Testis (tissue), 2 donors: Measurements from ENCODE around the gene ANXA1.
"Not testable (repeated sequence)": the region's sequence is repeated elsewhere in the genome, so short reads cannot be mapped to it uniquely, and the experiment has no call there.

ENCODE experiments used
- POLR2A ChIP-seq: fragments of 450-650 bp; IDR thresholded peaks from one replicate; pipeline ENCODE4 v1.6.1; 2017; ENCODE audit warnings: antibody characterized with exemption, mild to moderate bottlenecking, moderate library complexity
- TF ChIP-seq, protein P1 (sequence below), 3 experiments: fragments of 450-650 bp in 2 of 3; fragments of 200-600 bp in 1 of 3; sonication (generic) in 1 of 3; IDR thresholded peaks; one replicate each; pipeline ENCODE4 v1.5.1; 2016 to 2019; ENCODE audit warnings: antibody characterized with exemption in 3 of 3, mild to moderate bottlenecking in 2 of 3, moderate library complexity in 1 of 3

GRCh38 chr9:73191109-73191508, 39.4 kb downstream of the ANXA1 start:
- TF ChIP-seq, protein P1, sequence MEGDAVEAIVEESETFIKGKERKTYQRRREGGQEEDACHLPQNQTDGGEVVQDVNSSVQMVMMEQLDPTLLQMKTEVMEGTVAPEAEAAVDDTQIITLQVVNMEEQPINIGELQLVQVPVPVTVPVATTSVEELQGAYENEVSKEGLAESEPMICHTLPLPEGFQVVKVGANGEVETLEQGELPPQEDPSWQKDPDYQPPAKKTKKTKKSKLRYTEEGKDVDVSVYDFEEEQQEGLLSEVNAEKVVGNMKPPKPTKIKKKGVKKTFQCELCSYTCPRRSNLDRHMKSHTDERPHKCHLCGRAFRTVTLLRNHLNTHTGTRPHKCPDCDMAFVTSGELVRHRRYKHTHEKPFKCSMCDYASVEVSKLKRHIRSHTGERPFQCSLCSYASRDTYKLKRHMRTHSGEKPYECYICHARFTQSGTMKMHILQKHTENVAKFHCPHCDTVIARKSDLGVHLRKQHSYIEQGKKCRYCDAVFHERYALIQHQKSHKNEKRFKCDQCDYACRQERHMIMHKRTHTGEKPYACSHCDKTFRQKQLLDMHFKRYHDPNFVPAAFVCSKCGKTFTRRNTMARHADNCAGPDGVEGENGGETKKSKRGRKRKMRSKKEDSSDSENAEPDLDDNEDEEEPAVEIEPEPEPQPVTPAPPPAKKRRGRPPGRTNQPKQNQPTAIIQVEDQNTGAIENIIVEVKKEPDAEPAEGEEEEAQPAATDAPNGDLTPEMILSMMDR (IDR thresholded peaks at IDR 0.05): not testable (repeated sequence)
- TF ChIP-seq POLR2A: not testable (repeated sequence)
